AG20443 (cell line): ENCODE results near the gene TXN2.

Experiments
- DNase-seq: peaks from one replicate; pipeline ENCODE4 v3.0.0; 2012; ENCODE audit warnings: low spot score, mixed read lengths

Gene TXN2

GRCh38 chr22:36486619-36487384, 5.4 kb upstream of the TXN2 start:
- peak; percentile 39 for DNase-seq

DNA sequence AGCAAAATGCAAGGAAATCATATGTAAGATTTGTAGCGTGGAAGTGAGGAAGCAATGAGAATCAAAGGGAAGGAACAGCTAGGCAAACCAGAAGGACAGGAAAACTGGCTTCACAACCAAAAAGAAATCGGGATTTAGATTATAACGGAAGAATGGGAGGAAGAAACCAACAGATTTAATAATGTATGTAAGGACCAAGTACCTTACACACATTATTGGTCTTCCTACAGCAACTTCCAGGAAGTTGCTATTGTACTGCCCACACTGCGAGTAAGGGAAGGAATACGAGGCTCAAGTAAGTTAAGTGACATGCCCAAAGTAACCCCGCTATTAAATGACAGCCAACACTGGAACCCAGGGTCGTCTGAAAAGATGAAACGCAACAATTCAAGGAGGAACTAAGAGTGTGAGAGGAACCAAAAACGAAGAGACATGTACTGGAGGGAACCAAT, 473 bp downstream of the TXN2 start:
- no peak for DNase-seq

- DNase-seq = no peak
Observed at GRCh38 chr22:36478966-36479365, 2.5 kb downstream of the TXN2 start.

DNA sequence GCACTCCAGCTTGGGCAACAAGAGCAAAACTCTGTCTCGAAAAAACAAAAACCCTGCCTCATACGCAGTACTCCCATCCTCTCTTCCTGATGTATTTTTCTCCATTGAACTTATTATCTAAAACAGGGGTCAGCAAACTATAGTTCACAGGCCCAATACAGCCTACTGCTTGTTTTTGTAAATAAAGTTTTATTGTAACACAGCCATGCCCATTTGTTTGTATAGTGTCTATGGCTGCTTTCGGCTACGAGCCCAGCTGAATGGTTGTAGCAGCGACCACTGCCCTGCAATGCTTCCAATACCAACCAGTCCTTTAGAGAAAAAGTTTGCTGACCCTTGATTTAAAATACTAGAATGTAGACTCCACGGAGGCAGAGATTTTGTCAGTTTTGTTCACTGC, 6.1 kb downstream of the TXN2 start:
- no peak for DNase-seq

DNA sequence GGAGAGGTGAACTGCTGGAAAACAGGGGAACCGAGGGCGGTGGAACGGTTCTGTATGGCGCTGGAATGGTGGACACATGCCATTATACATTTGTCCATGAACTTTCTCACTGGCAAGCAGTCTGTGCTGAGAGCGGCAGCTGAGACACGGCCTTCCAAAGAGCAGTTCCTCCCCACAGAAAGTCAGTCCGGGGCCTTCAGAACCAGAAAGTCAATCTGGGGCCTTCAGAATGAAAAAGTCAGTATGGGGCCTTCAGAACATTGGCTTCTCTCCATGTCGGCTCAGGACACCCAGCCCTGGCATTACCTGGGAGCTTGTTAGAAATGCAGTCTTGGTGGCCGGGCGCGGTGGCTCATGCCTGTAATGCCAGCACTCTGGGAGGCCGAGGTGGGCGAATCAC, 8.8 kb downstream of the TXN2 start:
- no peak for DNase-seq

GRCh38 chr22:36471341-36471821, 10.1 kb downstream of the TXN2 start:
- DNase-seq = peak; percentile 45

DNA sequence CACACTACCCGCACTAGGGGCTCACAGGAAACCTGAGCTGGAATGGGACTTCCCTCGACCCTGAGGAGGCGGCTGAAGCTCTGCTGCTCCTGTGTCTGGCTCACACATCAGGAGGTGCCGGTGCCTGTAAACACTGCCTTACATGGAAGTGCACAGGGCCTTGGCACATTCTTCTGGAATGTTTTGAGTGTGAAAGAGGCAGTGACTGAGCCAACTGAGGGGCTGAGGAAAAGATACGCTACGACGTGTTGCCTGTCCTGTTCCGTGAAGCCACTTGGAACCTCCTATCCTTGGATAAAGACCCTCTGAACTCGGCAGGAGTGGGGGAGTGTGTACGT, 10.5 kb downstream of the TXN2 start:
- DNase-seq = no peak

GRCh38 chr22:36470162-36470993, 11.1 kb downstream of the TXN2 start:
- peak; percentile 82 for DNase-seq

GRCh38 chr22:36469094-36469710, 12.2 kb downstream of the TXN2 start:
- DNase-seq = no peak

GRCh38 chr22:36467946-36468345, 13.5 kb downstream of the TXN2 start:
- DNase-seq = peak; percentile 88

- DNase-seq = peak; percentile 50
Observed at GRCh38 chr22:36467042-36467810, 14.2 kb downstream of the TXN2 start.

GRCh38 chr22:36466258-36466657, 15.2 kb downstream of the TXN2 start:
- DNase-seq = no peak

GRCh38 chr22:36465232-36466021, 16.0 kb downstream of the TXN2 start:
- peak; percentile 90 for DNase-seq

GRCh38 chr22:36464715-36465231, 16.7 kb downstream of the TXN2 start:
- DNase-seq = no peak

DNA sequence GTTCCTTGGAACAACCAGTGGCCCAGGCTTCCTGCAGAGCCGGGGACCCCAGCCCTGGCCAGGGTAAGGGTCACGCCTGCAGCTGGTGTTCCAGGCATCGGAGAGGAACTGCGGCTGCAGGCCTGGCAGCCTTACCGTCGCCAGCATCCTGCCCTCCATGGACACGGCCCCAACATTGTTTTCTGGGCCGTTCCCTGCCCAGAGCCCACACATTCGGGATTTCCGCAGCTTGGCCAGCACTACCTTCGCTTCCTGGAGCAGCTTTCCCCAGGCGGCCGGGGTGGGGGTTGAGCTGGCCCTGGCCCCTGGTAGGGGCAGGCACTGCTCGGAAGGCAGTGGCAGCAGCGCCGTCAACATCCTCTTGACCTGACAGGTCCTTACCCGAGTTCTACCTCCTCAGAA, 17.7 kb downstream of the TXN2 start:
- no peak for DNase-seq

- DNase-seq = peak; percentile 63
Observed at GRCh38 chr22:36461665-36462649, 19.5 kb downstream of the TXN2 start.

- no peak for DNase-seq
Observed at GRCh38 chr22:36460202-36460601, 21.2 kb downstream of the TXN2 start.

DNA sequence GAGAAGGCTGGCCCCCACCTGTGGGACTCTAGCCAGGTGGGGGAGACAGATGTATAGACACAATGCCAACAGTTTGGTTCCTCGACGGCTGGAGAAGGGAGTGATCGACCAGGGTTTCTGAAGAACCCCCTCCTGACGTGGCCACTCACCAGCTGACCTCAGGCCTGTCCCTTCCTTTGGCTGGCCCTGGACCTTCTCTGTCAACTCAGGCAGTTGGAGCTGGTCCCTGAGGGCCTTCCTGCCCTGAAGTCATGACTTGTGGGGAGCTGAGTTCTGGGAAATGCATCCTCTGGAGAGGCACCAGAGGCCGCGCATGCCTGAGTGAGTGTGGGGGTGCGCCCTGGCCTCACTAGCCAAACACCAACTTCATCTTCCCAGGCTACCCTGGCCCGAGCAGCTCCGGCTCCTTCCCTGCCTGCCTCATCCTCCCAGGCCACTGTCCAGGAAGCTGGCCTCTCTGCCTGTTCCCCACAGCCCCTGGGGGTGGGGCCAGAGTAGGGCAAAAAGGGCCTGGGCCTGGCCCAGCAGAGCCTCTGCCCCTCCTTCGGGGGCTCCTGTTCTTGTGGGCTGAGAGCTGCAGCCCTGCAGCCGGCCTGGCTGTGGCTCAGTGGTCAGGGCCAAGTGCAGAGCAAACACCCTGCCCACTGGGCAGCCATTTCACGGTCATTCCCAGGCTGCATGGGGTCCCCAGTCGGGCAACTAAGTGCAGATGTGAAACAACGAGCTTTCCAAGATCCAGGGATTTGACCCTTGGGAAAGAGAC, 23.6 kb downstream of the TXN2 start:
- DNase-seq = peak; percentile 85

GRCh38 chr22:36456464-36456845, 25.0 kb downstream of the TXN2 start:
- DNase-seq = no peak
